H1 (cell line): ENCODE measurements around the gene EXD1. TPM values are rescaled to one million over a fixed set of nuclear protein-coding genes. Genes with fewer than 3 reads are reported as not detected.

ENCODE experiments used
- CTCF ChIA-PET: fragments of 300-600 bp; sonication (Branson Sonifier 250); formaldehyde crosslinking; loops from one replicate; lab custom pipeline; 2021; ENCODE audit not compliant: partially characterized antibody; lab: Charles Lee
- POLR2A ChIA-PET: fragments of 300-600 bp; sonication (Branson Sonifier 250); formaldehyde crosslinking; loops from one replicate; lab custom pipeline; 2021; ENCODE audit warnings: inconsistent platforms; ENCODE audit not compliant: partially characterized antibody; lab: Charles Lee
- DNase-seq, 2 experiments: peaks; one replicate each; pipeline versions ENCODE4 v3.0.0 to v3.0.0-alpha.2; 2010 to 2022; ENCODE audit warnings: low spot score in 2 of 2, low read depth in 1 of 2, mixed read lengths in 1 of 2
- FAIRE-seq: peaks from 2 replicates; lab custom pipeline; 2011; peaks lifted over from hg19 to GRCh38; lab: Jason Lieb, UNC
- H2AFZ ChIP-seq: 2 replicates; pipeline ENCODE4 v1.8.1; 2012; ENCODE audit warnings: low read length, inconsistent platforms
- H2AK5ac ChIP-seq: 2 replicates; pipeline ENCODE4 v1.6.1; 2013; ENCODE audit warnings: low read depth, low read length
- H2BK120ac ChIP-seq: replicated peaks from 2 replicates; pipeline ENCODE3; 2013; ENCODE audit warnings: low read depth, low read length, inconsistent platforms
- H2BK12ac ChIP-seq: 2 replicates; pipeline ENCODE4 v1.6.1; 2013; ENCODE audit warnings: low read depth, low read length
- H2BK15ac ChIP-seq: 2 replicates; pipeline ENCODE4 v1.6.1; 2013; ENCODE audit warnings: low read length
- H2BK20ac ChIP-seq: 2 replicates; pipeline ENCODE4 v1.6.1; 2013; ENCODE audit warnings: low read length
- H2BK5ac ChIP-seq: 2 replicates; pipeline ENCODE4 v1.6.1; 2013; ENCODE audit warnings: low read depth, low read length
- H3K14ac ChIP-seq: 2 replicates; pipeline ENCODE4 v1.6.1; 2013; ENCODE audit warnings: inconsistent platforms; ENCODE audit not compliant: insufficient read length
- H3K18ac ChIP-seq: 2 replicates; pipeline ENCODE4 v1.6.1; 2013; ENCODE audit warnings: low read length; ENCODE audit errors: extremely low read depth
- H3K23ac ChIP-seq: 2 replicates; pipeline ENCODE4 v1.6.1; 2013; ENCODE audit warnings: inconsistent platforms; ENCODE audit not compliant: insufficient read length
- H3K23me2 ChIP-seq: 2 replicates; pipeline ENCODE4 v1.6.1; 2013; ENCODE audit warnings: low read depth, low read length
- H3K27ac ChIP-seq: 2 replicates; pipeline ENCODE4 v1.6.1; 2011; ENCODE audit warnings: low read depth, low read length, inconsistent platforms
- H3K27me3 ChIP-seq, 4 experiments: replicated peaks in 1 of 4; 1 replicate in 1 of 4; 2 replicates in 3 of 4; pipeline versions ENCODE4 v1.6.1 to v1.8.1; 2011 to 2013; ENCODE audit warnings: low read length in 3 of 4, mild to moderate bottlenecking in 3 of 4, inconsistent platforms in 2 of 4, mixed read lengths in 2 of 4, moderate library complexity in 1 of 4; ENCODE audit not compliant: control insufficient read depth in 3 of 4, insufficient read depth in 3 of 4; ENCODE audit errors: extremely low read depth in 1 of 4
- H3K36me3 ChIP-seq, 4 experiments: 2 replicates each; pipeline versions ENCODE4 v1.6.1 to v1.8.1; 2011 to 2013; ENCODE audit warnings: mild to moderate bottlenecking in 4 of 4, low read length in 3 of 4, moderate library complexity in 2 of 4, control low read depth in 1 of 4, inconsistent platforms in 1 of 4; ENCODE audit not compliant: insufficient read depth in 4 of 4, control insufficient read depth in 2 of 4
- H3K4ac ChIP-seq: replicated peaks from 2 replicates; pipeline ENCODE3; 2013; ENCODE audit warnings: low read length, low read depth, mixed read lengths, inconsistent platforms; ENCODE audit not compliant: insufficient read length
- H3K4me1 ChIP-seq, 4 experiments: replicated peaks in 1 of 4; 1 replicate in 1 of 4; 2 replicates in 3 of 4; pipeline versions ENCODE4 v1.6.1 to v1.8.1; 2011 to 2013; ENCODE audit warnings: low read length in 3 of 4, inconsistent platforms in 2 of 4, mixed read lengths in 1 of 4; ENCODE audit not compliant: insufficient read depth in 4 of 4, control insufficient read depth in 3 of 4
- H3K4me2 ChIP-seq, 2 experiments: 2 replicates each; pipeline versions ENCODE4 v1.6.1 to v1.8.1; 2011 to 2013; ENCODE audit warnings: low read depth in 2 of 2, low read length in 2 of 2, control low read depth in 1 of 2, inconsistent platforms in 1 of 2, mild to moderate bottlenecking in 1 of 2; ENCODE audit not compliant: insufficient read depth in 1 of 2
- H3K4me3 ChIP-seq, 4 experiments: fragments of 200-600, 300-600 bp in 1 of 4; sonication (generic), shearing (Covaris generic), sonication (Bioruptor Twin) in 1 of 4; 2 replicates each; pipeline versions ENCODE4 v1.5.1 to v1.8.1; 2011 to 2016; ENCODE audit warnings: low read length in 4 of 4, low read depth in 3 of 4, control low read depth in 2 of 4, inconsistent platforms in 2 of 4, mild to moderate bottlenecking in 2 of 4, mixed read lengths in 1 of 4, moderate library complexity in 1 of 4; ENCODE audit not compliant: insufficient read depth in 2 of 4; ENCODE audit errors: extremely low read depth in 1 of 4
- H3K56ac ChIP-seq: replicated peaks from 2 replicates; pipeline ENCODE3; 2013; ENCODE audit warnings: low read depth, mild to moderate bottlenecking, mixed read lengths, low read length, inconsistent platforms; ENCODE audit not compliant: insufficient read length
- H3K79me1 ChIP-seq: 2 replicates; pipeline ENCODE4 v1.6.1; 2013; ENCODE audit warnings: low read depth, low read length, control low read depth
- H3K79me2 ChIP-seq, 2 experiments: 2 replicates each; pipeline versions ENCODE4 v1.6.1 to v1.8.1; 2012 to 2013; ENCODE audit warnings: low read length in 2 of 2, mild to moderate bottlenecking in 2 of 2, inconsistent platforms in 1 of 2; ENCODE audit not compliant: insufficient read depth in 2 of 2, control insufficient read depth in 1 of 2
- H3K9ac ChIP-seq, 4 experiments: replicated peaks in 1 of 4; 1 replicate in 1 of 4; 2 replicates in 3 of 4; pipeline versions ENCODE4 v1.6.1 to v1.8.1; 2011 to 2013; ENCODE audit warnings: low read depth in 3 of 4, low read length in 3 of 4, control low read depth in 2 of 4, mild to moderate bottlenecking in 2 of 4, moderate library complexity in 2 of 4, inconsistent platforms in 1 of 4; ENCODE audit errors: extremely low read depth in 1 of 4
- H3K9me3 ChIP-seq, 2 experiments: 2 replicates each; pipeline versions ENCODE4 v1.6.1 to v1.8.1; 2012 to 2013; ENCODE audit warnings: mild to moderate bottlenecking in 2 of 2, moderate library complexity in 2 of 2, control low read depth in 1 of 2, inconsistent platforms in 1 of 2, low read depth in 1 of 2, low read length in 1 of 2, mixed read lengths in 1 of 2; ENCODE audit not compliant: insufficient read depth in 2 of 2
- H4K20me1 ChIP-seq, 2 experiments: replicated peaks in 1 of 2; 2 replicates each; pipeline versions ENCODE3 to v1.8.1; 2011 to 2013; ENCODE audit warnings: inconsistent platforms in 2 of 2, low read length in 2 of 2, mild to moderate bottlenecking in 1 of 2; ENCODE audit not compliant: insufficient read depth in 2 of 2, control insufficient read depth in 1 of 2
- H4K5ac ChIP-seq: 2 replicates; pipeline ENCODE4 v1.6.1; 2013; ENCODE audit warnings: low read length, low read depth, mixed read lengths, inconsistent platforms; ENCODE audit not compliant: insufficient read length
- H4K8ac ChIP-seq: 2 replicates; pipeline ENCODE4 v1.8.0; 2013; ENCODE audit warnings: mild to moderate bottlenecking, moderate library complexity, low read length, inconsistent platforms; ENCODE audit not compliant: insufficient read depth; ENCODE audit errors: extremely low read depth
- H4K91ac ChIP-seq: replicated peaks from 2 replicates; pipeline ENCODE3; 2013; ENCODE audit warnings: low read length, mixed read lengths, inconsistent platforms; ENCODE audit not compliant: insufficient read length
- CBX8 ChIP-seq: fragments of 300-800, 300-1000 bp; sonication (generic); IDR thresholded peaks from 2 replicates; pipeline ENCODE4 v1.7.1; 2016; ENCODE audit warnings: low read depth, low read length, borderline replicate concordance
- CEBPB ChIP-seq: IDR thresholded peaks from 2 replicates; pipeline ENCODE4 v1.6.1; 2012; ENCODE audit warnings: low read depth, low read length
- E2F6 ChIP-seq: IDR thresholded peaks from 2 replicates; pipeline ENCODE4 v1.6.1; 2012; ENCODE audit warnings: inconsistent platforms
- GABPA ChIP-seq: IDR thresholded peaks from 2 replicates; pipeline ENCODE4 v1.6.1; 2011; ENCODE audit warnings: mild to moderate bottlenecking, low read length, moderate library complexity, borderline replicate concordance; ENCODE audit not compliant: insufficient read depth
- NANOG ChIP-seq: IDR thresholded peaks from 2 replicates; pipeline ENCODE4 v1.6.1; 2011; ENCODE audit warnings: low read length, low read depth, mild to moderate bottlenecking, inconsistent platforms; ENCODE audit not compliant: insufficient read depth, poor library complexity, severe bottlenecking
- POU5F1 ChIP-seq: IDR thresholded peaks from 2 replicates; pipeline ENCODE4 v1.6.1; 2011; ENCODE audit warnings: low read depth, mild to moderate bottlenecking, low read length, moderate library complexity
- RAD21 ChIP-seq, 2 experiments: IDR thresholded peaks in 1 of 2; conservative IDR thresholded peaks in 1 of 2; 2 replicates each; pipeline ENCODE4 v1.6.1; 2011; ENCODE audit warnings: low read depth in 2 of 2, low read length in 2 of 2, improper control_type of control experiment in 1 of 2, inconsistent platforms in 1 of 2, mild to moderate bottlenecking in 1 of 2, moderate library complexity in 1 of 2
- TAF7 ChIP-seq: optimal IDR thresholded peaks from 2 replicates; pipeline ENCODE3; 2011; ENCODE audit warnings: low read depth, mild to moderate bottlenecking, inconsistent platforms, low read length, moderate library complexity, borderline replicate concordance
- ZNF274 ChIP-seq: IDR thresholded peaks from 2 replicates; pipeline ENCODE4 v1.7.0; 2012; ENCODE audit warnings: low read length, borderline replicate concordance; ENCODE audit errors: extremely low read depth
- WGBS, 2 experiments: shearing (Covaris generic) in 1 of 2; methylation state at CpG; one replicate each; pipeline versions ENCODE4 v1.1.6 to v1.1.7; 2013 to 2015; ENCODE audit warnings: low lambda C conversion rate in 2 of 2, mixed read lengths in 2 of 2, inconsistent platforms in 1 of 2, low coverage in 1 of 2, missing lambda C conversion rate in 1 of 2; ENCODE audit not compliant: insufficient replicate concordance in 2 of 2, insufficient coverage in 1 of 2, insufficient read length in 1 of 2; ENCODE audit errors: extremely low coverage in 1 of 2, missing lambda C conversion rate in 1 of 2; 5-methylcytosine and 5-hydroxymethylcytosine counted together
- polyA plus RNA-seq, 7 experiments: library from polyadenylated mRNA; depleted of rRNA in 3 of 7; stranded (reverse) in 5 of 7; unstranded in 2 of 7; fragments of >200 nt in 5 of 7; fragments of 200-250 nt in 2 of 7; gene quantifications; 1 replicate in 5 of 7; 2 replicates in 1 of 7; 4 replicates in 1 of 7; pipeline versions ENCODE4 v1.2.1 to v1.2.3, GENCODE V29; 2011 to 2013; ENCODE audit warnings: missing spikeins in 2 of 7, mixed read lengths in 2 of 7
- total RNA-seq: library from RNA; stranded (reverse); fragmentation: NEBNext Ultra II Directional; extraction: Animal tissue kit (Norgen Biotek cat#: 25700); gene quantifications from 2 replicates; pipeline ENCODE4 v1.2.1, GENCODE V29; 2021

The EXD1 gene
- total and polyA plus RNA-seq, 2 of the 8 experiments (the other 6 are each of a cell fraction or from before 2014, with no cell fraction given), result 0.06 to 0.54 TPM

- Histone ChIP-seq H3K18ac (no peak overlapping the region), H2BK15ac (no peak overlapping the region), H4K20me1 (no peaks in the 10 kb centered on the region), H3K4ac (no peak overlapping the region), H3K79me2 (no peaks in the 10 kb centered on the region), H3K27me3 (no peaks in the 10 kb centered on the region), H4K8ac (no peak overlapping the region), H2AK5ac (no peak overlapping the region), H2AFZ (no peak overlapping the region), H3K23ac (no peak overlapping the region), H4K91ac (no peak overlapping the region), H2BK120ac (no peak overlapping the region), H3K4me3 (no peak overlapping the region), H2BK5ac (no peak overlapping the region), H3K79me1 (no peaks in the 10 kb centered on the region), H4K5ac (no peak overlapping the region), H2BK20ac (no peak overlapping the region), H3K4me2 (no peak overlapping the region), H3K4me1 (peaks cover 0 to 9% (median 7%) of the 10 kb centered on the region in 4 experiments; a peak in 4 of 7 replicates), H2BK12ac (no peak overlapping the region), H3K23me2 (no peaks in the 10 kb centered on the region), H3K14ac (no peak overlapping the region), H3K9me3 (no peaks in the 10 kb centered on the region), H3K9ac (no peak overlapping the region), H3K27ac (no peak overlapping the region), H3K36me3 (no peaks in the 10 kb centered on the region), H3K56ac (no peak overlapping the region)
- ChIA-PET POLR2A (no interaction called here), CTCF (no interaction called here)
- no peak for DNase-seq
- 89 to 100% methylated on average over 1 to 2 of the region's 2 CpGs for WGBS, 2 experiments
- no peak for TF ChIP-seq RAD21 (IDR thresholded peaks at IDR 0.05 in 1 of 2, conservative IDR thresholded peaks at IDR 0.05 in 1 of 2; ENCODE audit: low read depth in 2 of 2, low read length in 2 of 2)
- no peak for TF ChIP-seq CBX8
- TF ChIP-seq CEBPB, result no peak
- no peak for TF ChIP-seq NANOG
- no peak for TF ChIP-seq E2F6
- TF ChIP-seq POU5F1, result no peak
- no peak for TF ChIP-seq GABPA
- no peak for TF ChIP-seq TAF7
- TF ChIP-seq ZNF274, result no peak
- FAIRE-seq, result no peak
These were observed 14.8 kb downstream of the EXD1 start for GRCh38 chr15:41215708-41216107.
